K562 (cell line): ENCODE data around the gene POU4F1. TPM values are rescaled to one million over a fixed set of nuclear protein-coding genes. Genes with fewer than 3 reads are reported as not detected.

ENCODE experiments used
- ATAC-seq: fragments of 200-7000 bp; cut with Tn5 transposase; 3 replicates; pipeline ENCODE4 v1.9.1; 2020; ENCODE audit warnings: moderate library complexity
- BruUV-seq: library from RNA; stranded (reverse); fragments of 400-500 nt; replicated peaks from 2 replicates; lab custom pipeline; 2021; lab: Mats Ljungman, UMichigan
- CTCF ChIA-PET: fragments of 300-600 bp; formaldehyde crosslinking; extraction: SDS; loops from one replicate; lab custom pipeline; 2021; ENCODE audit warnings: low intra/inter-chr PET ratio; lab: Yijun Ruan, JAX
- POLR2A ChIA-PET: fragments of 300-600, 350-650 bp; sonication (Branson Sonifier 250); formaldehyde crosslinking; extraction: SDS; loops from one replicate; lab custom pipeline; 2021; ENCODE audit warnings: antibody characterized with exemption, inconsistent platforms; lab: Yijun Ruan, JAX
- DNase-seq, 4 experiments: peaks; one replicate each; pipeline versions ENCODE4 v3.0.0 to v3.0.0-alpha.2; 2011 to 2018; ENCODE audit warnings: low spot score in 3 of 4, mixed read lengths in 3 of 4; ENCODE audit errors: extremely low read depth in 1 of 4
- FAIRE-seq: peaks from 2 replicates; lab custom pipeline; 2011; peaks lifted over from hg19 to GRCh38; lab: Jason Lieb, UNC
- H2AFZ ChIP-seq: 2 replicates; pipeline ENCODE4 v1.6.0; 2011; ENCODE audit warnings: low read depth, low read length, control low read depth, inconsistent platforms
- H3K27ac ChIP-seq: fragments of 200-600 bp; 3 replicates; pipeline ENCODE4 v1.8.0; 2011; ENCODE audit warnings: low read depth, mild to moderate bottlenecking, control low read depth, inconsistent platforms, low read length, moderate library complexity, mixed read lengths; ENCODE audit errors: extremely low read depth
- H3K27me3 ChIP-seq, 2 experiments: fragments of 300-600 bp in 1 of 2; 2 replicates in 1 of 2; 3 replicates in 1 of 2; pipeline versions ENCODE4 v1.6.0 to v1.8.0; 2011; ENCODE audit warnings: inconsistent platforms in 2 of 2, low read length in 2 of 2, mild to moderate bottlenecking in 1 of 2, mixed read lengths in 1 of 2, moderate library complexity in 1 of 2; ENCODE audit not compliant: control insufficient read depth in 2 of 2, insufficient read depth in 2 of 2
- H3K36me3 ChIP-seq: fragments of 300-600 bp; 3 replicates; pipeline ENCODE4 v1.8.0; 2011; ENCODE audit warnings: mild to moderate bottlenecking, low read length, inconsistent platforms; ENCODE audit not compliant: control insufficient read depth, insufficient read depth
- H3K4me1 ChIP-seq, 2 experiments: fragments of 200-600 bp in 1 of 2; replicated peaks in 1 of 2; 2 replicates in 1 of 2; 3 replicates in 1 of 2; pipeline versions ENCODE4 v1.5.1 to v1.8.0; 2011; ENCODE audit warnings: inconsistent platforms in 2 of 2, low read length in 2 of 2, mild to moderate bottlenecking in 1 of 2, mixed read lengths in 1 of 2, moderate library complexity in 1 of 2; ENCODE audit not compliant: control insufficient read depth in 2 of 2, insufficient read depth in 2 of 2
- H3K4me2 ChIP-seq: 2 replicates; pipeline ENCODE4 v1.6.1; 2011; ENCODE audit warnings: low read length, control low read depth, inconsistent platforms, mixed read lengths; ENCODE audit not compliant: insufficient read depth
- H3K4me3 ChIP-seq: fragments of 200-600 bp; sonication (generic), shearing (Covaris generic); 2 replicates; pipeline ENCODE4 v1.5.1; 2016; ENCODE audit warnings: control low read depth, inconsistent platforms
- H3K79me2 ChIP-seq: fragments of 200-600 bp; 3 replicates; pipeline ENCODE4 v1.8.0; 2011; ENCODE audit warnings: low read length, inconsistent platforms; ENCODE audit not compliant: control insufficient read depth, insufficient read depth
- H3K9ac ChIP-seq, 2 experiments: 2 replicates each; pipeline versions ENCODE4 v1.6.0 to v1.6.1; 2011; ENCODE audit warnings: low read depth in 2 of 2, low read length in 2 of 2, control low read depth in 1 of 2, inconsistent platforms in 1 of 2, mild to moderate bottlenecking in 1 of 2, mixed read lengths in 1 of 2; ENCODE audit not compliant: insufficient read depth in 1 of 2
- H3K9me1 ChIP-seq: one replicate; pipeline ENCODE4 v1.6.0; 2011; ENCODE audit warnings: inconsistent platforms, mild to moderate bottlenecking, low read length, moderate library complexity; ENCODE audit not compliant: control insufficient read depth, insufficient read depth
- H3K9me3 ChIP-seq: replicated peaks from 2 replicates; pipeline ENCODE4 v1.5.1; 2011; ENCODE audit warnings: low read depth, low read length, inconsistent platforms; ENCODE audit not compliant: control insufficient read depth, insufficient read depth
- H4K20me1 ChIP-seq: replicated peaks from 2 replicates; pipeline ENCODE4 v1.6.1; 2011; ENCODE audit warnings: low read length, inconsistent platforms, mixed read lengths; ENCODE audit not compliant: control insufficient read depth, insufficient read depth
- CC2D1A ChIP-seq: fragments of 450-650 bp; IDR thresholded peaks from 2 replicates; pipeline ENCODE4 v1.6.1; 2017; ENCODE audit warnings: mild to moderate bottlenecking
- HDAC6 ChIP-seq: IDR thresholded peaks from 2 replicates; pipeline ENCODE4 v1.6.1; 2012; ENCODE audit warnings: low read depth, mild to moderate bottlenecking, control low read depth, inconsistent platforms, low read length, moderate library complexity
- JUNB ChIP-seq: fragments of 450-650 bp; formaldehyde crosslinking; conservative IDR thresholded peaks from 2 replicates; pipeline ENCODE4 v1.4.0; 2020; ENCODE audit warnings: mild to moderate bottlenecking
- TBP ChIP-seq: optimal IDR thresholded peaks from 2 replicates; pipeline ENCODE3; 2011; ENCODE audit warnings: low read depth, low read length, improper control_type of control experiment
- ZBTB7A ChIP-seq: IDR thresholded peaks from 2 replicates; pipeline ENCODE4 v1.6.1; 2011; ENCODE audit warnings: low read depth, mild to moderate bottlenecking, low read length, moderate library complexity, borderline replicate concordance; ENCODE audit not compliant: control insufficient read depth
- ZNF408 ChIP-seq: fragments of 250-450 bp; sonication (Bioruptor Pico); IDR thresholded peaks from 2 replicates; pipeline ENCODE4 v1.4.0; 2020; ENCODE audit warnings: low read depth, mild to moderate bottlenecking, moderate library complexity
- WGBS: fragments of 100-300 bp; shearing (Covaris generic); methylation state at CpG from one replicate; pipeline ENCODE4 v1.1.6; 2016; ENCODE audit warnings: low coverage, mixed read lengths; ENCODE audit not compliant: insufficient coverage; ENCODE audit errors: missing lambda C conversion rate; 5-methylcytosine and 5-hydroxymethylcytosine counted together
- in situ Hi-C: fragments of 300-500 bp; cut with MboI; formaldehyde crosslinking; loops from 4 replicates; pipeline ENCODE4 v1.15.0; 2018; ENCODE audit warnings: inconsistent platforms, mixed read lengths
- intact Hi-C: fragments of 100-400 bp; cut with micrococcal nuclease; formaldehyde crosslinking; loops from 2 replicates; pipeline ENCODE4 v1.14.2; 2022
- polyA plus RNA-seq, 8 experiments: library from polyadenylated mRNA; depleted of rRNA in 4 of 8; stranded (reverse) in 5 of 8; unstranded in 3 of 8; fragments of >200 nt; fragmentation: Nextera tagmentation in 2 of 8; fragmentation: Illumina TruSeq in 1 of 8; extraction: Ambion mirVana in 2 of 8; extraction: Trizol in 1 of 8; gene quantifications; 2 replicates each; pipeline versions ENCODE4 v1.2.1 to v1.2.3, GENCODE V29; 2011 to 2014; ENCODE audit warnings: inconsistent platforms in 1 of 8, missing spikeins in 1 of 8
- total RNA-seq, 7 experiments: library from RNA; depleted of rRNA in 6 of 7; stranded (reverse); fragments of >200 nt in 6 of 7; fragmentation: Illumina TruSeq in 2 of 7; extraction: Trizol in 2 of 7; gene quantifications; 2 replicates each; pipeline versions ENCODE4 v1.2.1 to v1.2.3, GENCODE V29; 2011 to 2021; ENCODE audit warnings: low replicate concordance in 1 of 7
- TF ChIP-seq, protein P1 (sequence below), 2 experiments: IDR thresholded peaks; 2 replicates each; pipeline ENCODE4 v1.6.1; 2011; ENCODE audit warnings: borderline replicate concordance in 1 of 2, control low read depth in 1 of 2, low read depth in 1 of 2, low read length in 1 of 2, mild to moderate bottlenecking in 1 of 2, mixed read lengths in 1 of 2, moderate library complexity in 1 of 2; ENCODE audit not compliant: insufficient read depth in 1 of 2, insufficient read length in 1 of 2, poor library complexity in 1 of 2, severe bottlenecking in 1 of 2; ENCODE audit errors: extremely low read depth in 1 of 2

The POU4F1 gene
- total and polyA plus RNA-seq, 9 of the 15 experiments (the other 6 are each of a cell fraction or from before 2014, with no cell fraction given): 0.61 to 2.8 (median 1.5) TPM

DNA sequence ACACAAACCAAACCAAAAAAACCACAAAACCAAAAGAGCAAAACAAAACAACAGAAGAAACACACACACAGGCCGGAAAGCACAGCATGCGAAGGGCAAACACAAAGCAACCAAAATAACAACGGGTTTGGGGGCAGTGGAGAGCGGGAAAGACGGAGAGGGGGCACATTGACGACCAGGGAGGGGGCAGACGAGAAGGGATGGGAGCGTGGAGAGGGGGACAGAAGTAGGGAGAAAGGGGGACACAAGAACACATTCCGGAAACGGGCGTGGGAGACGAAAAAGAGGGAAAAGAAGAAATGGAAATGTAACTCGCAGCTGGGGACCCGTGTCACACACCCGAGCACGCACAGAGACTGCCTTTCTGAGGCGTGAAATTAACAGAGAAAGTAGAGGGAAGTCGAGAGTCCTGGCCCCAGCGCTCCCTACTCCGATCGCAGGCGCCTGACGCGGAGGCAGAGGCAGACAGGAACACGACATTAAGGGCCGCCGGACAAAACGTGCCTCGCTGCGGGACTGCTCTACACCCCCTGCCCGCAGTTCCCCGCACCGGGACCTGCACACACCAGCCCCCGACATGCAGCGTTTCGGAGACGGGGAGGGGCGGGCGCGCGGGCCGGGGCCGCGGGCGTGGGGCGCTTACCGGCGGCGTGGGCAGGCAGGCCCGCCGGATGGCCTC lies 652 bp downstream of the POU4F1 start:
- ChIA-PET CTCF (no interaction called here), POLR2A (interaction anchor here (1.0 kb wide), 1 partner anchor 18 kb away, joined by 3 read pairs; no protein-coding TSS in a partner anchor)
- TF ChIP-seq ZNF408 (no peak), ZBTB7A (0 out of 2 replicates have a peak, but pooled peaks have one; percentile 13), JUNB (CRISPR knock-in tag) (no peak), CC2D1A (no peak), TBP (no peak), HDAC6 (no peak)
- TF ChIP-seq, protein P1, sequence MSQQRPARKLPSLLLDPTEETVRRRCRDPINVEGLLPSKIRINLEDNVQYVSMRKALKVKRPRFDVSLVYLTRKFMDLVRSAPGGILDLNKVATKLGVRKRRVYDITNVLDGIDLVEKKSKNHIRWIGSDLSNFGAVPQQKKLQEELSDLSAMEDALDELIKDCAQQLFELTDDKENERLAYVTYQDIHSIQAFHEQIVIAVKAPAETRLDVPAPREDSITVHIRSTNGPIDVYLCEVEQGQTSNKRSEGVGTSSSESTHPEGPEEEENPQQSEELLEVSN (IDR thresholded peaks at IDR 0.05; ENCODE audit: borderline replicate concordance in 1 of 2, extremely low read depth in 1 of 2, insufficient read depth in 1 of 2, insufficient read length in 1 of 2, low read depth in 1 of 2, low read length in 1 of 2, poor library complexity in 1 of 2, severe bottlenecking in 1 of 2): no peak
- 5% methylated on average over 9 of the region's 51 CpGs for WGBS
- peak overlapping the region; percentile 90 for H3K4me2 ChIP-seq
- H3K79me2 ChIP-seq: no peaks in the 10 kb centered on the region
- BruUV-seq: no TSS peak
- ATAC-seq: peak; percentile 36
- DNase-seq: peak; percentile 14 to 20 (median 16)
- no peaks in the 10 kb centered on the region for H4K20me1 ChIP-seq
- FAIRE-seq: no peak
- peak overlapping the region; percentile 52 for H3K4me3 ChIP-seq
- peak overlapping the region; percentile 81 for H2AFZ ChIP-seq
- H3K4me1 ChIP-seq: peaks cover 7 to 17% of the 10 kb centered on the region in 2 experiments; a peak in 3 of 5 replicates
- in situ Hi-C loops (no loop called here), intact Hi-C loops (loop anchor here (1.0 kb wide), 1 partner anchor 45 kb away; no protein-coding TSS in a partner anchor)
- H3K27ac ChIP-seq: no peak overlapping the region
- no peaks in the 10 kb centered on the region for H3K36me3 ChIP-seq
- H3K9me3 ChIP-seq: no peaks in the 10 kb centered on the region
- H3K9ac ChIP-seq: peak overlapping the region; percentile 61 to 93
- H3K9me1 ChIP-seq: no peaks in the 10 kb centered on the region
- H3K27me3 ChIP-seq: no peaks in the 10 kb centered on the region
